Right lobe of liver (tissue), 6 donors: Measurements from ENCODE around the gene LMO3. TPM values are rescaled to one million over a fixed set of nuclear protein-coding genes. Genes with fewer than 3 reads are reported as not detected.
"Not testable (repeated sequence)": the region's sequence is repeated elsewhere in the genome, so short reads cannot be mapped to it uniquely, and the experiment has no call there.

ENCODE experiments used
- ATAC-seq, 4 donors: fragments of 200-7000 bp; cut with Tn5 transposase; one replicate each; pipeline ENCODE4 v1.9.1; 2020; ENCODE audit warnings: mild to moderate bottlenecking in 4 of 4, moderate library complexity in 4 of 4
- DNase-seq, 3 donors: peaks; one replicate each; pipeline ENCODE4 v3.0.0-alpha.2; 2020
- H3K27ac ChIP-seq, 3 donors: fragments of 200-600 bp; one replicate each; pipeline ENCODE4 v1.8.0; 2022
- H3K27me3 ChIP-seq, 2 donors: fragments of 200-600 bp; one replicate each; pipeline ENCODE4 v1.8.0; 2022
- H3K36me3 ChIP-seq, 4 donors: fragments of 200-600 bp; sonication (generic) in 1 of 4; one replicate each; pipeline versions ENCODE4 v1.5.1 to v1.8.0; 2017 to 2022; ENCODE audit warnings: control low read depth in 1 of 4
- H3K4me1 ChIP-seq, 4 donors: fragments of 200-600 bp; sonication (generic) in 1 of 4; one replicate each; pipeline versions ENCODE4 v1.5.1 to v1.8.0; 2017 to 2022; ENCODE audit warnings: control low read depth in 1 of 4
- H3K4me3 ChIP-seq, 3 donors: fragments of 200-600 bp; one replicate each; pipeline ENCODE4 v1.8.0; 2022
- H3K9me3 ChIP-seq, 4 donors: fragments of 200-600 bp; sonication (generic) in 1 of 4; one replicate each; pipeline versions ENCODE4 v1.5.1 to v1.8.0; 2017 to 2022; ENCODE audit warnings: control low read depth in 1 of 4
- CTCF ChIP-seq, 4 donors: fragments of 200-600 bp in 3 of 4; fragments of 450-650 bp in 1 of 4; IDR thresholded peaks; one replicate each; pipeline versions ENCODE4 v1.5.1 to v1.8.0; 2016 to 2022; ENCODE audit warnings: antibody characterized with exemption in 4 of 4, mild to moderate bottlenecking in 2 of 4
- POLR2A ChIP-seq: fragments of 450-650 bp; IDR thresholded peaks from one replicate; pipeline ENCODE4 v1.6.1; 2017; ENCODE audit warnings: antibody characterized with exemption, mild to moderate bottlenecking
- WGBS: methylation state at CpG from one replicate; pipeline ENCODE4 v1.1.6; 2018; ENCODE audit warnings: low coverage, low lambda C conversion rate; ENCODE audit not compliant: insufficient coverage; ENCODE audit errors: missing lambda C conversion rate; 5-methylcytosine and 5-hydroxymethylcytosine counted together
- intact Hi-C, 2 donors: fragments of 100-400 bp; cut with DNase I; formaldehyde crosslinking; loops; one replicate each; pipeline versions ENCODE4 v1.11.2 to v1.14.1; 2022
- total RNA-seq, 6 experiments: library from RNA; depleted of rRNA in 2 of 6; stranded (reverse); fragments of >200 nt in 2 of 6; fragmentation: NEBNext Ultra II Directional in 3 of 6; extraction: Animal tissue kit (Norgen Biotek cat#: 25700) in 3 of 6; gene quantifications; one replicate each; pipeline versions ENCODE4 v1.1.0 to v1.2.4, GENCODE V29; 2016 to 2023
- donor health status: DM: no; HTN: yes; CAD: no.
- donor health status: DM: no; HTN: no; CAD: no.
- donor health status: DM: no; HTN: no; CAD: no.
- donor health status: DM: no; HTN: yes; CAD: no.
- donor health status: DM: no; HTN: yes; CAD: no.

Gene LMO3
- total RNA-seq, 6 experiments from 2014 or later: 1.3 TPM; not detected in 5

GRCh38 chr12:16542586-16542985 is 63.4 kb downstream of the LMO3 start:
- Histone ChIP-seq H3K27ac (no peak overlapping the region), H3K4me1 (no peaks in the 10 kb centered on the region), H3K4me3 (no peak overlapping the region), H3K9me3 (no peaks in the 10 kb centered on the region), H3K27me3 (no peaks in the 10 kb centered on the region), H3K36me3 (no peaks in the 10 kb centered on the region)
- no peak for DNase-seq
- TF ChIP-seq CTCF (IDR thresholded peaks at IDR 0.05) (no peak), POLR2A (no peak)
- no peak for ATAC-seq
- intact Hi-C loops: no loop called here
- WGBS: 63% methylated on average over 2 of the region's 2 CpGs

GRCh38 chr12:16537652-16538051 is 68.3 kb downstream of the LMO3 start:
- H3K9me3 ChIP-seq, ATAC-seq, intact Hi-C loops, H3K27ac ChIP-seq, DNase-seq, H3K4me1 ChIP-seq, H3K4me3 ChIP-seq, H3K27me3 ChIP-seq, H3K36me3 ChIP-seq: not testable (repeated sequence)
- no CpG with 5 or more reads among the region's 1 CpG for WGBS

- Histone ChIP-seq H3K36me3 (no peaks in the 10 kb centered on the region), H3K27ac (no peak overlapping the region), H3K9me3 (no peaks in the 10 kb centered on the region), H3K4me1 (no peaks in the 10 kb centered on the region), H3K4me3 (no peak overlapping the region), H3K27me3 (no peaks in the 10 kb centered on the region)
- TF ChIP-seq CTCF (IDR thresholded peaks at IDR 0.05): no peak
- TF ChIP-seq POLR2A: no peak
- intact Hi-C loops: no loop called here
- whole genome bisulfite sequencing: 81% methylated on average over 3 of the region's 3 CpGs
- ATAC-seq (no peak), DNase-seq (no peak)
These were observed 74.3 kb downstream of the LMO3 start for GRCh38 chr12:16531621-16532020.

- TF ChIP-seq CTCF (IDR thresholded peaks at IDR 0.05) (no peak), POLR2A (no peak)
- ATAC-seq: no peak
- Histone ChIP-seq H3K9me3 (no peaks in the 10 kb centered on the region), H3K4me3 (no peak overlapping the region), H3K4me1 (no peaks in the 10 kb centered on the region), H3K36me3 (no peaks in the 10 kb centered on the region), H3K27me3 (no peaks in the 10 kb centered on the region), H3K27ac (no peak overlapping the region)
- intact Hi-C loops: no loop called here
- DNase-seq: no peak
- WGBS: 54% methylated on average over 2 of the region's 2 CpGs
These were observed 75.6 kb downstream of the LMO3 start for GRCh38 chr12:16530268-16530850.

- Histone ChIP-seq H3K4me3 (no peak overlapping the region), H3K27me3 (no peaks in the 10 kb centered on the region), H3K27ac (no peak overlapping the region), H3K9me3 (no peaks in the 10 kb centered on the region), H3K36me3 (no peaks in the 10 kb centered on the region), H3K4me1 (no peaks in the 10 kb centered on the region)
- ATAC-seq (no peak), DNase-seq (no peak)
- intact Hi-C loops: no loop called here
- no peak for TF ChIP-seq POLR2A
- TF ChIP-seq CTCF (IDR thresholded peaks at IDR 0.05): no peak
- 73% methylated on average over 2 of the region's 2 CpGs for WGBS
These were observed 79.3 kb downstream of the LMO3 start for GRCh38 chr12:16526693-16527092.
